ENCODE measurements around the gene AGAP5. TPM values are rescaled to one million over a fixed set of nuclear protein-coding genes. Genes with fewer than 3 reads are reported as not detected.

AGAP5 gene
- total and polyA plus RNA-seq, 2 donors (not counting 1 experiment from before 2014, with no cell fraction given) = 1.8 to 3.1 TPM

DNA sequence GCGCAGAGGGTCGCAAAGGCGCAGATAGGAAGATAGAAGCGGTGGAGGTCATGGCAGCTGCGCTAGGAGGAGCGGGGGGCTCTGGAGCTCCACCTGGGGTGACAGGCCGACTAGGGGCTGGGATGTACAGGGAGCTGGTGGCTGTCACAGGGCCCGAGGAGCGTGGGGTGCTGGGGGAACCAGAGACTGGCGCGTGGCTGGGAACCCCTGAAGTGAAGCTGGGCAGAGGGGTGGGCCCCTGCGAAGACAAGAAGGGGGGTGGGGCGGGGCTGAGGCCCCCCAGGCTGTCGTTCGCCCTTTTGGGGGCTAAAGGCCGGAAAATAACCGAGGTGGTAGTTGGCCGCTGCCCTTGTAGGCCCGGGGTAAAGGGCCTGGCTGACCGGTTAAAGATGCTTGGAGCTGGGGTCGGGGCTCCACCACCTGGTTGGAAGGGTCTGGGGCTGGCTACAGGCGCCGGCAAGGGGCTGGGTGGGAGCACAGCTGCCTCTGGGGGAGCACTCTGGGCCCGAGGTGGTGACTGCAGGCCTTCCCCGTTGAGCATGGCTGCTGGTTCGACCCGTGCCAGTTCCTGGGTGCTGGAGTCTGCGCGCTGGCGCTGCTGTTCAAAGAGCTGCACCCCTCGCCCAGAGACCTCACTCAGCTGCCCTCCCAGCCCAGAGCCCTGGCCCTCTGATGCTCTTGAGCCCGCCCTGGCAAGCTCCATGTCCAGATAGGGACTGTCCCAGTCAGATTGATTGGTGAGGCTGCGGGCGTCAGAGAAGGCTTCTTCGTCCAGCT, 49.8 kb downstream of the AGAP5 start:
- Histone ChIP-seq H3K4me2 (ENCODE audit: extremely low read depth, insufficient read depth, low read length) (peak overlapping the region; percentile 60), H3K9me3 (ENCODE audit: control insufficient read depth, insufficient read depth, low read depth, low read length) (no peaks in the 10 kb centered on the region), H3K4me1 (ENCODE audit: control insufficient read depth, extremely low read depth, insufficient read depth, low read length) (peaks cover 15% of the 10 kb centered on the region), H3K36me3 (ENCODE audit: control insufficient read depth, insufficient read depth, low read length) (no peaks in the 10 kb centered on the region), H4K20me1 (ENCODE audit: control insufficient read depth, extremely low read depth, insufficient read depth, low read length) (no peaks in the 10 kb centered on the region), H3K27ac (ENCODE audit: insufficient read depth, low read length) (no peak overlapping the region), H3K27me3 (ENCODE audit: control insufficient read depth, insufficient read depth, low read length) (no peaks in the 10 kb centered on the region), H3K9ac (ENCODE audit: insufficient read depth, low read length) (peak overlapping the region; percentile 59), H3K4me3 (replicated peaks in 1 of 4; ENCODE audit: control extremely low read depth in 1 of 4, insufficient read depth in 1 of 4, low read depth in 3 of 4, low read length in 4 of 4) (peak overlapping the region in 3 of 4 experiments; percentile 13 to 65 (median 62)), H3K79me2 (ENCODE audit: control insufficient read depth, insufficient read depth, low read length) (no peaks in the 10 kb centered on the region), H2AFZ (ENCODE audit: low read length) (peak overlapping the region; percentile 69)
- DNase-seq (ENCODE audit: low read depth in 2 of 2) = peak in 1 of 2 donors; percentile 24
- TF ChIP-seq CTCF (conservative IDR thresholded peaks at IDR 0.05 in 1 of 2, IDR thresholded peaks at IDR 0.05 in 1 of 2; ENCODE audit: low read depth in 1 of 2, low read length in 2 of 2) (no peak), EZH2 (IDR thresholded peaks at IDR 0.05; ENCODE audit: low read length, missing control alignments) (no peak)

DNA sequence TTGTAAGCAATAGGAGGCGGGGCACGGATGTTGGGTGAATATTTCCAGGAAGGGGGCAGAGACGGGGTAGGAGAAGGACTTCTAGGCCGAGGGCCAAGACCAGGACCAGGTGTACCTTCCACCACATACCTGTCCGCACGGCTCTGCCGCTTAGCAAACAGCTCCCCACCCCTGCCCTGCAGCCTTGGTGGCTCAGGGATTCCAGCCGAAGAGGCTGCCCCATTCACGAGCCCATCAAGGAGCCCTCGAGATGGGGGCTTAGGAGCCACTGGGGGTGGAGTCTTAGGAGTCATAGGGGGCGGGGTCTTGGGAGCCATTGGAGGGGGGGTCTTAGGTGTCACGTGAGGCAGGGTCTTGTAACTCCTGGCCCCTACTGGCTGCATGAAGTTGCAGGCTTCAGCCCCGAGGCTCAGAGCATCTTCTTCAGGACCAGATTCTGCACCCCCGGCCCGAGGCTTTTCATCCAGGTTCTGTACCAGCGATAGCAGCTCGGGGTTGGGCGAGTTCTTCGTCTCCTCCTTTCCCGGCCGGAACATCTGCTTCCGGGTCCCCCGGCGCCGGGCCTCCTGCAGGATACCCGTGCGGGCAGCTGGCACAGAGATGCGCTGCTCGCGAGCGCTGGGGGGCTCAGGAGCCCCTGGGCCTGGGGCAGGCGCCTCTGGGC, 50.6 kb downstream of the AGAP5 start:
- Histone ChIP-seq H3K79me2 (ENCODE audit: control insufficient read depth, insufficient read depth, low read length) (no peaks in the 10 kb centered on the region), H3K27ac (ENCODE audit: insufficient read depth, low read length) (no peak overlapping the region), H3K9ac (ENCODE audit: insufficient read depth, low read length) (peak overlapping the region; percentile 59), H2AFZ (ENCODE audit: low read length) (peak overlapping the region; percentile 69), H3K4me1 (ENCODE audit: control insufficient read depth, extremely low read depth, insufficient read depth, low read length) (peaks cover 15% of the 10 kb centered on the region), H3K36me3 (ENCODE audit: control insufficient read depth, insufficient read depth, low read length) (no peaks in the 10 kb centered on the region), H4K20me1 (ENCODE audit: control insufficient read depth, extremely low read depth, insufficient read depth, low read length) (no peaks in the 10 kb centered on the region), H3K27me3 (ENCODE audit: control insufficient read depth, insufficient read depth, low read length) (no peaks in the 10 kb centered on the region), H3K4me3 (replicated peaks in 1 of 4; ENCODE audit: control extremely low read depth in 1 of 4, insufficient read depth in 1 of 4, low read depth in 3 of 4, low read length in 4 of 4) (peak overlapping the region in 3 of 4 experiments; percentile 13 to 65 (median 62)), H3K9me3 (ENCODE audit: control insufficient read depth, insufficient read depth, low read depth, low read length) (no peaks in the 10 kb centered on the region), H3K4me2 (ENCODE audit: extremely low read depth, insufficient read depth, low read length) (peak overlapping the region; percentile 58)
- DNase-seq (ENCODE audit: low read depth in 2 of 2) = peak; percentile 40 to 56
- no peak for TF ChIP-seq EZH2 (IDR thresholded peaks at IDR 0.05; ENCODE audit: low read length, missing control alignments)

DNA sequence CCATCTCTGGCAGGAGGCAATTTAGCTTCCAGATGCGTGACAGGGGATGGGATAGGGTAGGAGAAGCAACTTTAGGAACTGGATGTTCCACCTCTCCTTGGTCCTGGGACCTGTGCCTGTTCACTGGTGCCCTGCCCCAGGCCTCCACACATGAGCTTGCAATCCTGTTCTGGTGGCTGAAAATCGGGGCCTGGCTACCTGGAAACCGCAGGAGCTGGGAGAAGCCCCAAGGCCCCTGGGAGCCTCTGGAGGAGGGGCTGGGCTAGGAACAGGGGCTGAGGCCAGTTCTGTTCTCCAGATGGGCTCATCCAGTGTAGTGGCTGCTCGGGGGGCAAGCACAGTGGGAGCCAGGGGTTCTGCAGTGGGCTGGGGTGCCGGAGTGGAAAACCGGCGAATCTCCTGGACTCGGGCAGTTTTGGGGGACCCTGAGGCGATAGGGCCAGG, 51.3 kb downstream of the AGAP5 start:
- peaks cover 15% of the 10 kb centered on the region for H3K4me1 ChIP-seq (ENCODE audit: control insufficient read depth, extremely low read depth, insufficient read depth, low read length)
- H4K20me1 ChIP-seq (ENCODE audit: control insufficient read depth, extremely low read depth, insufficient read depth, low read length) = no peaks in the 10 kb centered on the region
- H3K79me2 ChIP-seq (ENCODE audit: control insufficient read depth, insufficient read depth, low read length) = no peaks in the 10 kb centered on the region
- H2AFZ ChIP-seq (ENCODE audit: low read length) = no peak overlapping the region
- no peak overlapping the region for H3K4me3 ChIP-seq (replicated peaks in 1 of 4; ENCODE audit: control extremely low read depth in 1 of 4, insufficient read depth in 1 of 4, low read depth in 3 of 4, low read length in 4 of 4)
- H3K27me3 ChIP-seq (ENCODE audit: control insufficient read depth, insufficient read depth, low read length) = no peaks in the 10 kb centered on the region
- no peaks in the 10 kb centered on the region for H3K9me3 ChIP-seq (ENCODE audit: control insufficient read depth, insufficient read depth, low read depth, low read length)
- TF ChIP-seq EZH2 (IDR thresholded peaks at IDR 0.05; ENCODE audit: low read length, missing control alignments) (no peak), CTCF (conservative IDR thresholded peaks at IDR 0.05 in 1 of 2, IDR thresholded peaks at IDR 0.05 in 1 of 2; ENCODE audit: low read depth in 1 of 2, low read length in 2 of 2) (no peak)
- H3K4me2 ChIP-seq (ENCODE audit: extremely low read depth, insufficient read depth, low read length) = no peak overlapping the region
- DNase-seq (ENCODE audit: low read depth in 2 of 2) = no peak
- no peak overlapping the region for H3K9ac ChIP-seq (ENCODE audit: insufficient read depth, low read length)
- H3K27ac ChIP-seq (ENCODE audit: insufficient read depth, low read length) = no peak overlapping the region
- H3K36me3 ChIP-seq (ENCODE audit: control insufficient read depth, insufficient read depth, low read length) = no peaks in the 10 kb centered on the region

All from fibroblast of lung (primary cell).